Measurements from ENCODE around the gene PLGRKT. TPM values are rescaled to one million over a fixed set of nuclear protein-coding genes. Genes with fewer than 3 reads are reported as not detected.

PLGRKT gene
- polyA plus RNA-seq, 1 donor from 2014 or later: 80.0 TPM

DNA sequence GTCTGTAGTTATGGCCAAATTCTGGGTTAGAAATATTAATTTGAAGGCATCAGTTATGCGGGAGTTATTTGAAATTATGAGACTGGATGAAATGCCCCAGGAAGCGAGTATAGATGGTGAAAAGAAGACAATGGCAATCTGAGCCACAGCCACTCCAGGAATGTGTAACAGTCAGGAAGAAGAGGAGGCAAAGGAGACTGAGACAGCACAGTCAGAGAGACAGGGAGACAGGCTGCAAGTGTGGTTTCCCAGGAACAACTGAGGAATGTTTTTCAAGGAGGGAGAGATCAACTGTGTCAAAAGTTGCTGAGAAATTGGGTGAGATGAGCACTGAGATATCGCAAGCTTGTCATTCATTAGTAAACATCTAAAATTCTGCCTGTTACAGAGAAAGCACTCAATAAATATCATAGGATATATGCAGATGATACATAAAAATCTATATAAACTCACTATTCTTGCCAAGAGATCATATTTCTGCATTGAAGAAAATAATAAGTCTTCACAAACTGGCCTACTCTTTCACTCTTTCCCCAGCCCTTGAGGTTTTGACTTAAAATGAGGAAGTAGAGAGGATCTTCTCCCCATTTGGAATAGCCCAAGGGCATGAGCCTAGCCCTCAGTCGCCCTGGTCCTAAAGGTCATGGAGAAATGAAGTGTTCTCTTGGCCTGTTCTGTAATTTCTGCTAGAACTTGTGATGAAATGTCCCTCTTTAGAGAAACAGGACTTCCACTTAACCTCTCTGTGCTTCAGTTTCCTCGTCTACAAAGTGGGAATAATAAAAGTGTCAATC lies 49.5 kb downstream of the PLGRKT start:
- Histone ChIP-seq H3K79me2 (replicated peaks; ENCODE audit: insufficient read depth, low read length) (no peaks in the 10 kb centered on the region), H2AFZ (ENCODE audit: low read depth, low read length) (no peak overlapping the region), H4K20me1 (ENCODE audit: insufficient read depth) (no peaks in the 10 kb centered on the region), H3K27me3 (ENCODE audit: insufficient read depth, low read depth, low read length) (no peaks in the 10 kb centered on the region), H3K27ac (ENCODE audit: low read length) (no peak overlapping the region), H3K4me3 (ENCODE audit: low read length) (no peak overlapping the region), H3K9ac (ENCODE audit: low read length) (no peak overlapping the region), H3K9me3 (ENCODE audit: low read length) (no peaks in the 10 kb centered on the region), H3K36me3 (ENCODE audit: insufficient read depth, low read length) (no peaks in the 10 kb centered on the region), H3K9me2 (ENCODE audit: insufficient read depth, low read length) (no peaks in the 10 kb centered on the region), H3K4me2 (ENCODE audit: low read length) (no peak overlapping the region), H3F3A (ENCODE audit: insufficient read depth, low read length, poor library complexity, severe bottlenecking) (no peaks in the 10 kb centered on the region)
- TF ChIP-seq, protein P1, sequence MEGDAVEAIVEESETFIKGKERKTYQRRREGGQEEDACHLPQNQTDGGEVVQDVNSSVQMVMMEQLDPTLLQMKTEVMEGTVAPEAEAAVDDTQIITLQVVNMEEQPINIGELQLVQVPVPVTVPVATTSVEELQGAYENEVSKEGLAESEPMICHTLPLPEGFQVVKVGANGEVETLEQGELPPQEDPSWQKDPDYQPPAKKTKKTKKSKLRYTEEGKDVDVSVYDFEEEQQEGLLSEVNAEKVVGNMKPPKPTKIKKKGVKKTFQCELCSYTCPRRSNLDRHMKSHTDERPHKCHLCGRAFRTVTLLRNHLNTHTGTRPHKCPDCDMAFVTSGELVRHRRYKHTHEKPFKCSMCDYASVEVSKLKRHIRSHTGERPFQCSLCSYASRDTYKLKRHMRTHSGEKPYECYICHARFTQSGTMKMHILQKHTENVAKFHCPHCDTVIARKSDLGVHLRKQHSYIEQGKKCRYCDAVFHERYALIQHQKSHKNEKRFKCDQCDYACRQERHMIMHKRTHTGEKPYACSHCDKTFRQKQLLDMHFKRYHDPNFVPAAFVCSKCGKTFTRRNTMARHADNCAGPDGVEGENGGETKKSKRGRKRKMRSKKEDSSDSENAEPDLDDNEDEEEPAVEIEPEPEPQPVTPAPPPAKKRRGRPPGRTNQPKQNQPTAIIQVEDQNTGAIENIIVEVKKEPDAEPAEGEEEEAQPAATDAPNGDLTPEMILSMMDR (IDR thresholded peaks at IDR 0.05; ENCODE audit: poor library complexity, severe bottlenecking): no peak
- TF ChIP-seq EZH2 (IDR thresholded peaks at IDR 0.05; ENCODE audit: borderline replicate concordance, insufficient read depth, low read length, poor library complexity, severe bottlenecking) (no peak), RAD21 (conservative IDR thresholded peaks at IDR 0.05) (no peak), EP300 (conservative IDR thresholded peaks at IDR 0.05; ENCODE audit: poor library complexity, severe bottlenecking) (no peak), REST (IDR thresholded peaks at IDR 0.05; ENCODE audit: borderline replicate concordance) (no peak), TAF1 (IDR thresholded peaks at IDR 0.05; ENCODE audit: low read depth) (no peak), MXI1 (conservative IDR thresholded peaks at IDR 0.05; ENCODE audit: poor library complexity, severe bottlenecking) (no peak), POLR2AphosphoS5 (IDR thresholded peaks at IDR 0.05) (no peak), SMC3 (conservative IDR thresholded peaks at IDR 0.05; ENCODE audit: poor library complexity) (no peak)

DNA sequence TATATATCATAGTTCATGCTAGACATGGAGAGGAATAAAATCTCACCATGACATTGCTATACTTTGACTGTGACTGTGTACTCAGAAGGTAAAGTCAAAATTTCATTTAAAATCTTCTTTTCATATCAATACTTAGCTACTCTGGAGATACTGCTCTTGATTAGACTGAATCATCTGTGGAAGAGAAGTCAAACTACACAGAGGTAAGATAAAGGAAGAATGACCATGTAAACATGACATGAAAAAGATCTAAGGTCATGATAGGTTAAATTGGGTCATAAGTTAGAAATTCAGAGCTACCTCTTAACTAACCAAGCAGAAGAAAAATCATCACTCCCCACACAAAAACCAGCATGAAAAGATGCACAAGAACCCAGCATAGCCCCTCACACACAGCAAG lies 53.3 kb downstream of the PLGRKT start:
- Histone ChIP-seq H3K9ac (ENCODE audit: low read length) (no peak overlapping the region), H3K9me3 (ENCODE audit: low read length) (no peaks in the 10 kb centered on the region), H3K36me3 (ENCODE audit: insufficient read depth, low read length) (no peaks in the 10 kb centered on the region), H3K9me2 (ENCODE audit: insufficient read depth, low read length) (no peaks in the 10 kb centered on the region), H3K4me3 (ENCODE audit: low read length) (no peak overlapping the region), H3K27me3 (ENCODE audit: insufficient read depth, low read depth, low read length) (no peaks in the 10 kb centered on the region), H3K27ac (ENCODE audit: low read length) (no peak overlapping the region), H3F3A (ENCODE audit: insufficient read depth, low read length, poor library complexity, severe bottlenecking) (no peaks in the 10 kb centered on the region), H3K79me2 (replicated peaks; ENCODE audit: insufficient read depth, low read length) (no peaks in the 10 kb centered on the region), H3K4me2 (ENCODE audit: low read length) (no peak overlapping the region), H2AFZ (ENCODE audit: low read depth, low read length) (no peak overlapping the region), H4K20me1 (ENCODE audit: insufficient read depth) (no peaks in the 10 kb centered on the region)
- TF ChIP-seq POLR2AphosphoS5 (IDR thresholded peaks at IDR 0.05) (no peak), TAF1 (IDR thresholded peaks at IDR 0.05; ENCODE audit: low read depth) (no peak)
